ENCODE measurements around the gene TVP23C. TPM values are rescaled to one million over a fixed set of nuclear protein-coding genes. Genes with fewer than 3 reads are reported as not detected.

TVP23C gene
- total and polyA plus RNA-seq, 2 of the 8 experiments (the other 6 are each of a cell fraction or from before 2014, with no cell fraction given): 2.9 to 9.6 TPM

DNA sequence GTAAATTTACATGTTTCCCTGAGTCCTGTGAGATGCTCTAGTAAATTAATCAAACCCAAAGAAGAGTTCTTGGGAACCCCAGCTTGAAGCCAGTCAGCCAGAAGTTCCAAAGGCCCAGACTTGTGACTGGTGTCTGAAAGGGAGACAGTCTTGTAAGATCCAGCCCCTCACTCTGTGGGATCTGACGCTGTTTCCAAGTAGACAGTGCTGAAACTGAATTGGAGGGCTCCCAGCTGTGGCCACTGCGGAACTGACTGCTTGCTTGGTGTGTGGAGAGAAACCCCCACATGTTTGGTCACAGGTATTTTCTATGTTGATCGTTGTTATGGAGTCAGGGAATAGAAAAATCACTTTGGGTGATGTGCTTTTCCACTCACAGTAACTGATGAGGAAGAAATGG is 90.4 kb downstream of the TVP23C start:
- no peak overlapping the region for H2BK15ac ChIP-seq (ENCODE audit: low read length)
- POLR2A ChIA-PET (ENCODE audit: partially characterized antibody): interaction anchor here (1.0 kb wide), 2 partner anchors 9 kb away, joined by 3 read pairs; no protein-coding TSS in a partner anchor
- H2BK5ac ChIP-seq (ENCODE audit: low read depth, low read length): no peak overlapping the region
- no peak overlapping the region for H3K27ac ChIP-seq (ENCODE audit: low read depth, low read length)
- H3K4me3 ChIP-seq (ENCODE audit: extremely low read depth in 1 of 4, insufficient read depth in 2 of 4, low read depth in 3 of 4, low read length in 4 of 4): no peak overlapping the region
- no peaks in the 10 kb centered on the region for H3K9me3 ChIP-seq (ENCODE audit: insufficient read depth in 2 of 2, low read depth in 1 of 2, low read length in 1 of 2)
- H3K23ac ChIP-seq (ENCODE audit: insufficient read length): no peak overlapping the region
- peaks cover 0 to 5% (median 3%) of the 10 kb centered on the region in 4 experiments; a peak in 4 of 7 replicates for H3K4me1 ChIP-seq (replicated peaks in 1 of 4; ENCODE audit: control insufficient read depth in 3 of 4, insufficient read depth in 4 of 4, low read length in 3 of 4)
- H2BK12ac ChIP-seq (ENCODE audit: low read depth, low read length): no peak overlapping the region
- FAIRE-seq (no peak), DNase-seq (ENCODE audit: low read depth in 1 of 2, low spot score in 2 of 2) (no peak)
- H3K4me2 ChIP-seq (ENCODE audit: insufficient read depth in 1 of 2, low read depth in 2 of 2, low read length in 2 of 2): no peak overlapping the region
- H3K18ac ChIP-seq (ENCODE audit: extremely low read depth, low read length): peak overlapping the region; percentile 2; the same call in 1 of the 2 replicates
- H4K5ac ChIP-seq (ENCODE audit: insufficient read length, low read depth, low read length): no peak overlapping the region
- no peak overlapping the region for H4K8ac ChIP-seq (ENCODE audit: extremely low read depth, insufficient read depth, low read length)
- no peak overlapping the region for H2BK20ac ChIP-seq (ENCODE audit: low read length)
- 98% methylated on average over 3 of the region's 3 CpGs; no CpG with 5 or more reads in 1 of the 2 experiments for whole genome bisulfite sequencing, 2 experiments (ENCODE audit: extremely low coverage in 1 of 2, insufficient coverage in 1 of 2, insufficient read length in 1 of 2, insufficient replicate concordance in 2 of 2, low coverage in 1 of 2, low lambda C conversion rate in 2 of 2, missing lambda C conversion rate in 1 of 2)
- H3K56ac ChIP-seq (replicated peaks; ENCODE audit: insufficient read length, low read depth, low read length): no peak overlapping the region
- H3K9ac ChIP-seq (replicated peaks in 1 of 4; ENCODE audit: extremely low read depth in 1 of 4, low read depth in 3 of 4, low read length in 3 of 4): no peak overlapping the region
- no peak overlapping the region for H2BK120ac ChIP-seq (replicated peaks; ENCODE audit: low read depth, low read length)
- peaks cover 0 to 4% of the 10 kb centered on the region in 2 experiments for H4K20me1 ChIP-seq (replicated peaks in 1 of 2; ENCODE audit: control insufficient read depth in 1 of 2, insufficient read depth in 2 of 2, low read length in 2 of 2)
- no peak overlapping the region for H2AK5ac ChIP-seq (ENCODE audit: low read depth, low read length)
- no peak overlapping the region for H3K4ac ChIP-seq (replicated peaks; ENCODE audit: insufficient read length, low read depth, low read length)
- H3K14ac ChIP-seq (ENCODE audit: insufficient read length): no peak overlapping the region
- no peaks in the 10 kb centered on the region for H3K23me2 ChIP-seq (ENCODE audit: low read depth, low read length)
- H3K79me1 ChIP-seq (ENCODE audit: low read depth, low read length): no peaks in the 10 kb centered on the region
- H4K91ac ChIP-seq (replicated peaks; ENCODE audit: insufficient read length, low read length): no peak overlapping the region
- no peaks in the 10 kb centered on the region for H3K36me3 ChIP-seq (ENCODE audit: control insufficient read depth in 2 of 4, insufficient read depth in 4 of 4, low read length in 3 of 4)
- no peak overlapping the region for H2AFZ ChIP-seq (ENCODE audit: low read length)
- H3K79me2 ChIP-seq (ENCODE audit: control insufficient read depth in 1 of 2, insufficient read depth in 2 of 2, low read length in 2 of 2): no peaks in the 10 kb centered on the region
- H3K27me3 ChIP-seq (replicated peaks in 1 of 4; ENCODE audit: control insufficient read depth in 3 of 4, extremely low read depth in 1 of 4, insufficient read depth in 3 of 4, low read length in 3 of 4): no peaks in the 10 kb centered on the region
- TF ChIP-seq SUZ12 (IDR thresholded peaks at IDR 0.05; ENCODE audit: low read length): no peak
- TF ChIP-seq JUN (IDR thresholded peaks at IDR 0.05; ENCODE audit: low read depth, low read length): no peak
- no peak for TF ChIP-seq CTBP2 (IDR thresholded peaks at IDR 0.05; ENCODE audit: borderline replicate concordance, insufficient read depth, insufficient read length, low read length)
- TF ChIP-seq CHD1 (IDR thresholded peaks at IDR 0.05; ENCODE audit: low read depth, low read length): no peak
- TF ChIP-seq SIX5 (IDR thresholded peaks at IDR 0.05; ENCODE audit: low read depth, low read length): no peak
- no peak for TF ChIP-seq EP300 (IDR thresholded peaks at IDR 0.05; ENCODE audit: borderline replicate concordance in 1 of 2, low read depth in 2 of 2, low read length in 2 of 2)
- CTCF ChIA-PET (ENCODE audit: partially characterized antibody): interaction anchor here (0.9 kb wide), 1 partner anchor 36 kb away, joined by 5 read pairs; no protein-coding TSS in a partner anchor
